ENCODE measurements around the gene MXD3. TPM values are rescaled to one million over a fixed set of nuclear protein-coding genes. Genes with fewer than 3 reads are reported as not detected.
"Not testable (repeated sequence)": the region's sequence is repeated elsewhere in the genome, so short reads cannot be mapped to it uniquely, and the experiment has no call there.

Gene MXD3, protein sequence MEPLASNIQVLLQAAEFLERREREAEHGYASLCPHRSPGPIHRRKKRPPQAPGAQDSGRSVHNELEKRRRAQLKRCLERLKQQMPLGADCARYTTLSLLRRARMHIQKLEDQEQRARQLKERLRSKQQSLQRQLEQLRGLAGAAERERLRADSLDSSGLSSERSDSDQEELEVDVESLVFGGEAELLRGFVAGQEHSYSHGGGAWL
- 39.9 TPM for polyA plus RNA-seq (2013, experiment 1 of 2; ENCODE audit: insufficient read length)
- 4.6 TPM for polyA plus RNA-seq (2013, experiment 2 of 2; ENCODE audit: insufficient read length)

DNA sequence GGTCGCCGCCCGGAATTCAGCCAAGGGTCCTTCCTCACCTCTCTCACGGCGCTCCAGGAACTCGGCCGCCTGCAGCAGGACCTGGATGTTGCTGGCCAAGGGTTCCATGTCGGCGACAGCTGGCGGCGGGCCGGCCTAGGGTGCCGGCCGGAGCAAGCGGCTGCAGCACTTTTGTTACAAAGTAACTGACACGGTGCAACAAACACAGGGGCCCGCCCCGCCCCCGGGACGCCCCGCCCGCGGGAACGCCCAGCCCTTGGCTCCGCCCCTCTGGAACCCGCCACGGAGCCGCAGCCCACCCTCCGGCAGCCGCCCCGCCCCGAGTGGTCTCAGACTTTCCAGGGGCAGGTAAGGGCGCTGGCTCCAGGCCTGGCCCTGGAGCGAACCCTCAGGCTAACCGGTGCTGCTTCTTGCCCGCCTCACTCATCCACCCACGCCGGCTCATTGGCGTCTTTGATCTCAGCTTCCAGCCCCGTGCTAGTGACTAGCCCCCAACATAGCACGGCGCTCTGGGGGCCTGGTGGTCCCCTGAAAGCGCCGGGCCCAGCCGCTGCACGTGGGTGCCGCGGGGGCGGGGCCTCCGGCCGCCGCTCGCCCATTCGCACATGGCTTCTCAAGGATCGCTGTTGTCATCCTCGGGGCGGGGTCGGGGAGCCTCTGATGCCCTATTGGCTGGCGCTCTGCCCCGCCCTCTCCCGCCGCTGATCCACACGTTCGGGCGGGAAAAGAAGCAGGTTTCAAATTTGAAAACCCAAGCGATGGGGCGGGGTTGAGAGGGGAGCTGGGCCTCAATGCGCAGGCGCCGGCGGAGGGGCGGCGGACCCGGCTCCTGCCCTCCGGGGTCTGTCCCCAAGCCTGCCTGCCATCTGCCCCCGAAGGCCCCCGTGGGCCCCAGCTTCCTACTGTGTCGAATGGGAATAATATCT, at the start of gene MXD3:
Gene MXD3 (minus strand): TSS at position 176 of the 926 bp plus-strand sequence. CDS start 68 bp downstream, at position 108.
- DNase-seq = peak; percentile 96

DNA sequence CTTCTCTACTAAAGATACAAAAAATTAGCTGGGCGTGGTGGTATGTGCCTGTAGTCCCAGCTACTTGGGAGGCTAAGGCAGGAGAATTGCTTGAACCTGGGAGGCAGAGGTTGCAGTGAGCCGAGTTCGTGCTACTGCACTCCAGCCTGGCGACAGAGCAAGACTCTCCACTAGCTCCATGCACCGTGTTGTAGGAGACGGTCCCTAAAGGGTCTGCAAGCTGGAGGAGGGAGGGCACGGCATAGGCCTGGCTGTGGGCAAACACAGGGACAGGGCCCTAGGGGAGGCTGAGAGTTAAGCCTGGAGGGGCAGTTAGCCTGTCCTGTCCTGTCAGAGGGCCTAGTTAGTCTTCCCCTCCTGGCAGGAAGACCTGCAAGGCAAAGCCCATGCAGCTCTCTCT, 49.0 kb upstream of the MXD3 start:
- DNase-seq = not testable (repeated sequence)

DNA sequence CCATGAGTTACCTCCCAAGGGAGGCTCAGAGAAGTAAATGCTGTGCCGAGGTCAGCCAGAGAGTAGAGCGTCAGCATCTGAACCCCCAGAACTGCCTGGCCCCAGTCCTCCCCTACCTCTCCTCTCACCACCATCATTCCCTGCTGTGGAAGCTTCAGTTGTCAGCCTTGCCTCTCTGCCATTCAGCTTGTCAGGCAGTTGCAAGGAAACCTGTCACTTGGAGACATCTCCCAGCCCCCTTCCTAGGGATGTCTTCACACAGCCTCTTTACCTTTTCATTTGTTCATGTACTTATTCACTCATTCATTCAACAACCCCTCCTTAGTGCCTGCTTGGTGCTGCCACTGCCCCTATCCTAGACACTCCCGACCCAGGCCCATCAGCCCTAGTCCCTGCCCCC, 48.2 kb upstream of the MXD3 start:
- DNase-seq = no peak

DNA sequence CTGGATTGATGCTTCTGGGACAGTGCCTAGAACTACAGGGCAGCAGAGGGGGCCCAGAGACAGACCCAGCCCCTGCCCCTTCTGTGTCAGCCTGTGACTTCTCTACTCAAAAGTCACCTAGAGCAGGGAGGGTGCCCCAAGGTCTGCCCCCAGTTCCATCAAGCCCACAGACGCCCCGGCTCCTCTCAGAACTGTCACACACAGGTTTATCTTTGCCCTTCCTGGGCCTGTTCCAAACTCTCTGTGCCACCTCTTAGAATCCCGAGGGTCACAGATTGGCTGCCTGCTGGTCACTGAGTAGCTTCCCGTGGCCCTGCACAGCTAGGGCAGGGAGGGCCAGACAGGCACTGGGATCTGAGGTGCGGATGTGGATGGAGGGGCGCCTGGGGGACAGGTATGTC, 47.8 kb upstream of the MXD3 start:
- DNase-seq = no peak

DNA sequence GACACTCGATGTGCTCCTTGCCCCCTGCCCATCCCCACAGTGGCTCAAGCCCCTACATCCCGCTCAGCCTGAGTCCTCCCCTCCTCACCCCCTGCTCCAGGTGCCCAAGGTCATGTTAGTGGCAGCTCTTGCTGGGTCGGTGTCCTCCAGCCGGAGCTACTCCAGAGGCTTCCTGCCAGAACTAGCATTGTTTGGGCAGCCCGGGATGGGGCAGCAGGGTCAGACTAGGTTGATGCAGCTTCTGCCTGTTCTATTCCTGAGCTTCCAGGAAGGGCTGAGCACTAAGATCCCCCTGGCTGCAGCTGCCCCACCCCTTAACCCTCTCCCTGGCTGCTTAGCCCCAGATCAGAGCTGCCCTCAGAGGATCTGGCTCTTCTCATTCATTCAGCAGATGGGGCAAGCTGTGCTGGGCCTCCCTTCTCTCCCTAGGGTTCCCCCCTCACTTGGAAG, 46.7 kb upstream of the MXD3 start:
- no peak for DNase-seq

DNA sequence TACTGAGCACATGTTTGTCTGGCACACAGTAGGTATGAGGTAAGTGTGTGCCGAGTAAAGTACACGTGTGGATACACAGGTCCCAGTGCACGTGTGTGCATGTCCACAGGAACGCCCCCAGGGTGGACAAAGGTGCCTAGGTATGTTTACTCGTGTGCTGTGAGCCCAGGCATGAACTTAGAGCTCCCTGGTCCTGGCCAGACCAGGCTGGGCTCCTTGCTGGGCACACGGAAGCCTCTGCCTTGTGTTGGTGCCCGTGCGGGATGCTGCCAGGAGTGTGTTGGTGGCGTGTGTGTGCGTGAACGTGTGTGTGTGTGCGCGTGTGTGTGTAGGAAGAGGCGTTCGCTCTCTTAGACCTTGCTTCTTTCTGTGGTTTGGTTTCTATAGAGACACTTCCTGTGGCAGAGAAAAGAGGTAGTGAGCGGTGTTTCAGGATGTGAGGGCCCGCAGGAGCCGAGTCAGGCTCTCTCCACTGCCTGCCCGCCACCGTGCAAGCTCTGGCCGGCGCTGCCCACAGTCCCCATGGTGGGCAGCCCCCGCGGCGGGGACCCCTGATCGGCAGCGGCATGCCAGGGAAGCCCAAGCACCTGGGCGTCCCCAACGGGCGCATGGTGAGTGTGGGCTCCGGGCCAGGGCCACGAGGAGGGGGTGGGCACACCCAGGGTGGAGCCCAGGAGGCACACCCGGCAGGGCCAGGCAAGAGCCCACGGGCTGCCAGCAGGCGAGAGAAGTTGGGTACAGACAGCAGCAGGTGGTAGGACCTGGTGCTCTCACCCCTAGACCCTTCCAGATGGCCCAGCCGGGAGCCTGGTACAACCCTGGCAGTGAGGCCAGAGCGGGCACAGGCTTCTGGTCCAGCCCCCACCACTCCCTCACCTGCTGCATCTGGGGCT, 46.0 kb upstream of the MXD3 start, which contains the start of gene RGS14:
Gene RGS14 (plus strand): TSS at position 466 of the 893 bp plus-strand sequence. CDS start 101 bp downstream, at position 567.
- peak; percentile 32 for DNase-seq

DNA sequence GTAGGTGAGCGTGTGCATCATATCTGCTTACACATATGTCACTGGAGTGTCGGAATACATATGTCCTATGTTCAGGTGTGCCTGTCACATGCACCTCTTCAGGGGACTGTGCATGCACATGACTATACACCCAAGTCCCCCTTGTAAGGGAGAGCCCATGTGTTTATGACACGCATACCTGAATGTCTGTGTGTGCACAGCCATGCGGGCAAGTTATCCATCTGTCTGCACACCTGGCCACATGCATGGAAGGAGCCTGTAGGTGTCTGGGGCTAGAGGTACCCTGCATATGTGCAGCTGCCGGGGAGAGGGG, 45.4 kb upstream of the MXD3 start:
- no peak for DNase-seq

DNA sequence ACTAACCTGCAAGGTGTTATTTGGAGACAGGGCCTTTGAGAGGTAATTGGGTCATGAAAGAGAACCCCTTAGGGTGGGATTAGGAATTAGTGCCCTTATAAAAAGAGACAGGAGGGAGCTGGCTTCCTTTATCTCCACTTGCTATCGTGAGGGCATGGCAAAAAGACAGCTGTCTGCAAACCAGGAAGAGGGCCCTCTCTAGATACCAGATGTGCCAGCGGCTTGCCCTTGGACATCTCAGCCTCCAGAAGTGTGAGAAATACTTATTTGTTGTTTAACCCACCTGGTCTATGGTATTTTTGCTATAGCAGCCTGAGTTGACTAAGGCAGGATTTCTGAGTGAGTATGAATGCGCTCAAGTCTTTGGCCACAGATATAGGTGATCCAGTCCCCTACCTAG, 45.0 kb upstream of the MXD3 start:
- DNase-seq = no peak

DNA sequence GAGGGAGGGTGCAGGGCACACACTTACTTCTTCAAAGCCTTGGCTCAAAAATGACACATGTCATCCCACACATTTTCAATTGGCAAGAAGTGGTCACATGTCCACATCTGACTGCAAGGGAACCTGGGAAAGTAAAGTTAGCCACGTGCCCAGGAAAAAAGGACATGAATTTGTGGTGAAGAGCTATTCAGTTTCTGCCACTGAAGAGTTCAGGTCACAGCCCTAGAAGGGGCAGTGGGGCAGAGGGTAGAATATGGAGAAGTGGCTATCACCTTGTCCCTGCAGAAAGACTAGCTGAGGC, 44.1 kb upstream of the MXD3 start:
- no peak for DNase-seq

DNA sequence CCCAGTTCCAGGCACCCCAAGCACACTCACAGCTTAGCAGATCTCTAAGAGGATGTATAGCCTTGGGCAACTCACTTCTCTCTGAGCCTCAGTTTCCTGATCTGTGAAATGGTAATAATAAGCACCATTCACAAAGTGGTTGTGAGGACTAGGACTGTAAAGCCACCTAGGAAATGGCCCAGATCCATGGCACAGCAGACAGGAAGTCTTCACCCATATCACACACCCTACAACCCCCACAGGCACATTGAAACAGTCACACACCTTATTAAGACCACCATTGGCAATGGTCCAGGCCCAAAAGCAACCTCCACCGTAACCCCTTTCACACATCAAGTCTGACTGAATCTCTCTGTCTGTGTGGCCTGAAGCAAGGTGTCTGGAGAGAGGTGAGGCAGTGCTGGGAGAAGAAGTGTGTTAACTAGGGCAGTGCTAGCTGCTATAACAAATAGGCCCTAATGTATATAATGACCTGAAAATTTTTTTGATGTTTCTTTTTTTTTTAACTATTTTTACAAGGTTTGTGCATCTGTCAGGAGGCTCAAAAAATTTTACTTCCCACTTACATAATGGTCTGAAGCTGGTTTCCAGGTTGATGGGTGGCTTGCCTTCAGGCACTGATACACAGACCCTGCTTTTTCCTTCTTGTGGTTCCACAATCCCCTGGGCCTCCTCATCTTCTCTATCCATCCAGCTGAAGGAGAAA, 43.6 kb upstream of the MXD3 start:
- DNase-seq = no peak

DNA sequence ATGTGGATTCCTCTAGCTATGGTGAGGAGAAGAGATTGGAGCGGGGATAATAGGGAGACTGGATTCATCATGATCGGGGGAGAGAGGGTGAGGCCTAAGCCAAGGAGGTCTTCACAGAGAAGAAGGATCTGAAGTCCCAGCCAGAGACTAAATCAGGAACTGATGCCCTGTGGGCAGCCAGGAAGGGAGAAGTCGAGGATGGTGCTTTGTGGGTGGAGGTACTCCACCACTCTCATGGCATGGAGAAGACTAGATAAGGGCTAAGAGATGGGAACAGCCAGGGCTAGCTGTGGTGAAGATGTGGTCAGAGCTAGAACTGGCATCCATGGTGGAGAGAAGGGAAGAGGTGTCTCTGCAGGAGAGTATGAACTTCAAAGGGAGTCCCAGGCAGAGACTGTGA, 43.0 kb upstream of the MXD3 start:
- no peak for DNase-seq

DNA sequence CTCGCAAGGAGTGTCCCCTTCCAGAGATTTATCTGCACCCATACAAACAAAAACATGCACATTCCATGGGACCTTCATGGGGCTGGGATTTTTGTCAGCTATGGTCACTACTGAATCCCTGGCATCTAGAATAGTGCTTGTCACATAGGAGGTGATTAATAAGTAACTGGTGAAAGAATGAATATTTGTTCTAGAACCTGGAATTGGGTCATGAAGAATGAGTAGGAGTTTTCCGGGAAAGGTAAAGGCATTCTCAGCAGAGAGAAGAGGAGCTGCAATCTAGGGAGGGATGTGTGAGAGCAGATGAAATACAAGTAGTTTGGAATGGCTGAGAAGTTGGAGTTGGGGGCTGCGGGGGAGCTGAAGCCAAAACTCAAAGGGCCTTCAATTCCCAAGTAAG, 42.6 kb upstream of the MXD3 start:
- no peak for DNase-seq

DNA sequence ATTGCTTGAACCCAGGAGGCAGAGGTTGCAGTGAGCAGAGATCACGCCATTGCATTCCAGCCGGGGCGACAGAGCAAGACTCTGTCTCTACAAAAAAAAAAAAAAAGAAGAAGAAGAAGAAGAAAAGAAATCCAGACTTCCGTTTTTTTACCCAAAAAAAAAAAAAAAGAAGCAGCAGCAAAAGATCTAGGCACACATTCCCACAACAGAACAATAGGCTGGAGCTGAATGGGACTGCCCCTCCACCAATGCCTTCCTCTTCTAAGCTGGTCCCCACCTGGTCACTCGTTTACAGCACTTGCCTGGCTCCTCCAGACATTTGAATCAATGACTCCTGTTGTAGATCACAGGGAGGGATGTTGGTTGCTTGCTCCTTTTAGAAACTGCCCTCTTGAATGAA, 41.4 kb upstream of the MXD3 start:
- no peak for DNase-seq

DNA sequence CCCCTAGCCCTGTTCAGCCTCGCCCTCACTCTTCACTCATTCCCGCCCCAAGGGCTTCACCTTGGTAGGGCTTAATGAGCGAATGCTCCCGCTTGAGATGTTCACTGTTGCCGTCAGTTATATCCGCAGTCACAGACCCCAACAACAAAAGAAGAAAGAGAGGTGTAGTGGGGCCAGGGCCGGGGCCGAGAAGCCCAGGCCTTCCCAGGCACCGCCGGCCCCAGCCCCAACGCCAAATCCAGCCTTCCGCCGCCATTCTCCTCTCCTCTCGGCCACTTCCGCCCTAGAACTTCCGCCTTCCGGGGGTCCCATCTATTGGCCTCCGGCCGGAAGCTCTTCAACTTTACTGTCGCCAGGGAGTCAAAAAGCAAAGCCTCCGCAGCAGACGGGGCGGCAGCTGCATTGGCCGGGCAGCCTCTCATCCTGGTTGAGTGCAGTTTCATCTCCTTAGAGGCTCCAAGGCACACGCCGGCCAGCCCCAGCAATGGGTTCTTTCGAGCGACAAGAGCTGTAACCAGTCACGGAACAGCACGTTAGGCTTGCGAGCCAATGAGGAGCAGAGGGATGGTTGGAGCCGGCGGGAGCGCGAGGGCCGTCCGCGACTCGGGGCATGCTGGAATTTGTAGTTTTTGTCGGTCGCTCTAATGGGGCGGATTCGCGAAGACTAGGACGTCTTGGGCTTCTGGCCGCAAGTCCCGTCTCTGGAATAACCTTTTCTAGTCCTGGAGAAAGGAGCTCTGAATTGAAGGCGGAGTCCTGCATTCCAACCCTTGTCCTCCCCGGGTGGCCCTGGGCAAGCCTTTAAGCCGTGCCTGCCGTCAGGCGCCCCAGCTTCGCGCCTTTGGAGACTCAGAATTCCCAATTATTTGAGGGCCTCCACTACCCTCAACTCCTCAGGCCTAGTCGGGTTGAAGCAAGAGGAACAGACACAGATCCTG, 40.0 kb upstream of the MXD3 start, which contains the start of gene LMAN2:
Gene LMAN2 (minus strand): TSS at position 277 of the 938 bp plus-strand sequence. CDS start 21 bp downstream, at position 256.
- DNase-seq = peak; percentile 98

DNA sequence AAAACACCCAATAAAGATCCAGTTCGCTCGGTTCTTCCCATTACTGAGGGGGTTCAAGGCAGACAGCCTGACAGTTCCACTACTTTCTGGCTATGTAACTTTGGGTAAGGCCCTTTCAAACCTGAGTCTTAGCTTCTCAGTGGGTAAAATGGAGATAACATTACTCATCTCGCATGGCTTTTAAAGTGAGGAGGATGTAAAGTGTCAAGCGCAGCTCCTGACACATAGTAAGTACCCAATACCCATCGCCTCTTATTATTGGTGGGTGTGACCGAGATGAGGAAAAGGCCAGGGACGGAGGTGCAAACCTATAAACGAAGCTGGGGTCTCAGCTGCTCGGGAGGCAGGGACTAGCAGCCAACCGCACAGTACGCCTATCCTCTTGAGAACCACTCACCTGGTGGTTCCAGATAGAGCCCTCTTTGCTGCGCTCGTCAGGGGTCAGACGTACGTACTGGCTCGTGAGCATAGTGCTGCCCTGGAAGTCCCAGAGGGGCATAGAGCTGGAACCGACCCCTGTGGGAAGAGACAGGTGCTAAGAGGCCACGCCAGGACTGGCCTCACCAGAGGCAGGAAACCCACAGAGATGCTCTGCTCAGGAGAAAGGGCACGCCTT, 39.2 kb upstream of the MXD3 start:
- no peak for DNase-seq

DNA sequence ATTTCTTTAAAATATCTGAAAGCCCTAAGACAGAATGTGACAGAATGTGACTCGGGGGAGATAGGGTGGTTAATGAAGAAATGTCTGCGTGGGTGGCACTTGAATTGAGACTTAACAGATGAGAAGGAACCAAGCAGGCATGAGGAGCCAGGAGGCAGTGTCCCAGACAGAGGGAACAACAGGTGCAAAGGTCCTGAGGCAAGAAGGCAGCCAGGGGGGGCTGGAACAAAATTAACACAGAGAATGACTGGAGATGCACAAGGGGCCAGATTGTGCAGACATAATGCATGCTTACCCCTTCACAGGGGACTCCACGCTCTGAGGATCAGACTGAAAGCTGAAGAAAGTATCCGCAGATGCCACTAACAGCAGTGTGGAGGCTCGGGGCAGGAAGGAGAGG, 38.1 kb upstream of the MXD3 start:
- no peak for DNase-seq

DNA sequence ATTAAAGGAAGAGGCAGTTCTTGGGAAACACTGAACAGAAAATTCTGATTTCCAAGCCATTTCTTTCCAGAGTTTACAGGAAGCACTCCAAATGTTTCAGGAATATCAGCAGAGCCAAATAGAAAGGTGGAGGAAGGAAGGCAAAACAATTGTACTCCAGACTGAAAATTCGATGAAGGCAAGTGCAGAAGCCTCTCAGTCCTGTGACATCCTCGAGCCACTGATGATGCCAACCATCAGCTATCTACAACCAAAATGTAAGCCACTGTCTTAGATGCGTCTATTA, 37.6 kb upstream of the MXD3 start:
- no peak for DNase-seq

DNA sequence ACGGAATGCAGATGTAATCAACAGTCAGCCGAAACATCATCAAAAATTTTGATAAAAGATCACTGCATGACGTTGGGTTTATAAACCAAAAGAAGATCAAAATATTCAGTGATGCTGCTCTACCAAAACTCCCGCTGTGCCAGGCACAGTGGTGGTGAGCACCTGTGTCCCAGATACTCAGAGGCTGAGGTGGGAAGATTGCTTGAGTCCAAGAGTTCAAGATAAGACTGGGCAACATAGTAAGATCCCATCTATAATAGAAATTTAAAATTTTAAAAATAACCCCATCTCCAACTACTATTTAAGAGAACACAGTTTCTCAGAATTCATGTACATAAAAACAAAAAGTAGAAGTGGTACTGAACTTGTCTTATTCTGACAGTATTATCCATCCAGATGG, 36.0 kb upstream of the MXD3 start:
- DNase-seq = no peak

DNA sequence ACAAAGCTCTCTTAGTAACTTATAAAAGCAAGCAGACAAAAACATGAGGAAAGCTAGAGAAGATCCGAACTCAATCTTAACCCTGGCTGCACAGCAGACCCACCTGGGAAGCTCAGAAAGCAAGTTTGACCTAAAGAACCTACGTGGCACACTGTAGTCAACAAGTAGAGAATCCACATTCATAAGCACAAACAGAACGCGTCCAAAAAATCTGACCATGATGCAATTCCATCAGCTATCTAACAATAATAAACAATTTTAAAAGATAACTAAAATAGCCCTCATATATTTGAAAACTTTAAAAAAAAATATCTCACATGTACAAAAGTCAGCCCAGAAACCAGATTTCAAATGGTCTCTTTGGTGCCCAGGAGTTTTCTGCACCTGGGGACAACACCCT, 35.1 kb upstream of the MXD3 start:
- DNase-seq = no peak

DNA sequence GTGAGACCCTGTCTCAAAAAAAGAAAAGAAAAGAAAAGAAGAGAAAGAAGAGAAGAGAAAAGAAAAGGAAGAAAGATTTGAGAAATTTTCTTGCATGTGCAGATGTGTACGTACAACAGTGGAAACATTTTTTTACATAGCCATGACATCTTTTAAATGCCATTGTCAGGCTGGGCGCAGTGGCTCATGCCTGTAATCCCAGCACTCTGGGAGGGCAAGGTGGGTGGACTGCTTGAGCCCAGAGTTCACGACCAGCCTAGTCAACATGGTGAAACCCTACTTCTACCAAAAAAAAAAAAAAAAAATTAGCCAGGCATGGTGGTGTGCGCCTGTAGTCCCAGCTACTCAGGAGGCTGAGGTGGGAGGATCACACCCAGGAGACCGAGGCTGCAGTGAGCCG, 33.2 kb upstream of the MXD3 start:
- DNase-seq = no peak

DNA sequence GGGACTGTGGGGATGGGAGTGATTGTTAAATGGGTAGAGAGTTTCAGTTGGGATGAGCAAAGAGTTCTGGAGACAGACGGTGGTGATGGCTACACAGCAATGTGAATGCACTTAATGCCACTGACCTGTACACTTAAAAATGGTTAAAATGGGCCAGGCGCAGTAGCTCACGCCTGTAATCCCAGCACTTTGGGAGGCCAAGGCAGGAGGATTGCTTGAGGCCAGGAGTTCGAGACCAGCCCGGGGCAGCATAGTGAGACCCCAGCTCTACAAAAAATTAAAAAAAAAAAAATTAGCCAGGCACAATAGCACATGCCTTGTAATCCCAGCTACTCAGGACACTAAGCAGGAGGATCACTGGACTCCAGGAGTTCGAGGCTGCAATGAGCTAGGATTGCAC, 32.1 kb upstream of the MXD3 start:
- DNase-seq = no peak

Measured in fibroblast of skin of back (primary cell).